Urinary bladder (tissue), 4 donors: Measurements from ENCODE around the gene CCDC157. TPM values are rescaled to one million over a fixed set of nuclear protein-coding genes. Genes with fewer than 3 reads are reported as not detected.

ENCODE experiments used
- DNase-seq: peaks from one replicate; pipeline ENCODE4 v3.0.0-alpha.2; 2015; ENCODE audit errors: extremely low spot score
- H3K27ac ChIP-seq: one replicate; pipeline ENCODE4 v1.5.1; 2013; ENCODE audit warnings: low read depth, mild to moderate bottlenecking, moderate library complexity
- H3K36me3 ChIP-seq: one replicate; pipeline ENCODE4 v1.6.1; 2013; ENCODE audit warnings: mild to moderate bottlenecking, moderate library complexity; ENCODE audit not compliant: insufficient read depth
- H3K4me1 ChIP-seq: one replicate; pipeline ENCODE4 v1.6.1; 2013; ENCODE audit warnings: mild to moderate bottlenecking, moderate library complexity; ENCODE audit not compliant: insufficient read depth
- H3K4me3 ChIP-seq: one replicate; pipeline ENCODE4 v1.5.1; 2013; ENCODE audit warnings: low read depth, low read length
- WGBS: extraction: QIAGEN DNeasy Blood & Tissue Kit; methylation state at CpG from one replicate; pipeline ENCODE4 v1.1.7; 2013; 5-methylcytosine and 5-hydroxymethylcytosine counted together
- polyA plus RNA-seq: library from polyadenylated mRNA; stranded (reverse); fragments of 200-250 nt; gene quantifications from one replicate; pipeline ENCODE4 v1.2.3, GENCODE V29; 2013
- total RNA-seq: library from RNA; depleted of rRNA; stranded (reverse); fragments of >200 nt; gene quantifications from one replicate; pipeline ENCODE4 v1.2.3, GENCODE V29; 2014
- donor health status: healthy with polysubstance abuse.
- donor health status: healthy.

The CCDC157 gene
- total and polyA plus RNA-seq, 2 donors = 2.0 to 2.1 TPM

GRCh38 chr22:30318799-30319419, 37.9 kb upstream of the CCDC157 start:
- WGBS = 83% methylated on average over 7 of the region's 7 CpGs
- Histone ChIP-seq H3K36me3 (no peaks in the 10 kb centered on the region), H3K27ac (no peak overlapping the region), H3K4me3 (no peak overlapping the region), H3K4me1 (no peaks in the 10 kb centered on the region)
- no peak for DNase-seq

- no peak overlapping the region for H3K27ac ChIP-seq
- no peak for DNase-seq
- WGBS = 89% methylated on average over 3 of the region's 3 CpGs
- no peaks in the 10 kb centered on the region for H3K36me3 ChIP-seq
- no peak overlapping the region for H3K4me3 ChIP-seq
- no peaks in the 10 kb centered on the region for H3K4me1 ChIP-seq
Measured at GRCh38 chr22:30320021-30320556, 36.7 kb upstream of the CCDC157 start.

- no peak for DNase-seq
- no peak overlapping the region for H3K4me3 ChIP-seq
- no peaks in the 10 kb centered on the region for H3K36me3 ChIP-seq
- H3K27ac ChIP-seq = no peak overlapping the region
- 79% methylated on average over 2 of the region's 2 CpGs for WGBS
- no peaks in the 10 kb centered on the region for H3K4me1 ChIP-seq
Measured at GRCh38 chr22:30321461-30321860, 35.3 kb upstream of the CCDC157 start.

- DNase-seq = no peak
- H3K27ac ChIP-seq = no peak overlapping the region
- WGBS = 94% methylated on average over 3 of the region's 3 CpGs
- no peaks in the 10 kb centered on the region for H3K36me3 ChIP-seq
- no peak overlapping the region for H3K4me3 ChIP-seq
- no peaks in the 10 kb centered on the region for H3K4me1 ChIP-seq
Measured at GRCh38 chr22:30323246-30323645, 33.6 kb upstream of the CCDC157 start.

GRCh38 chr22:30324014-30324730, 32.6 kb upstream of the CCDC157 start:
- no peak overlapping the region for H3K4me3 ChIP-seq
- WGBS = 64% methylated on average over 8 of the region's 8 CpGs
- DNase-seq = no peak
- no peaks in the 10 kb centered on the region for H3K4me1 ChIP-seq
- no peak overlapping the region for H3K27ac ChIP-seq
- H3K36me3 ChIP-seq = no peaks in the 10 kb centered on the region

DNA sequence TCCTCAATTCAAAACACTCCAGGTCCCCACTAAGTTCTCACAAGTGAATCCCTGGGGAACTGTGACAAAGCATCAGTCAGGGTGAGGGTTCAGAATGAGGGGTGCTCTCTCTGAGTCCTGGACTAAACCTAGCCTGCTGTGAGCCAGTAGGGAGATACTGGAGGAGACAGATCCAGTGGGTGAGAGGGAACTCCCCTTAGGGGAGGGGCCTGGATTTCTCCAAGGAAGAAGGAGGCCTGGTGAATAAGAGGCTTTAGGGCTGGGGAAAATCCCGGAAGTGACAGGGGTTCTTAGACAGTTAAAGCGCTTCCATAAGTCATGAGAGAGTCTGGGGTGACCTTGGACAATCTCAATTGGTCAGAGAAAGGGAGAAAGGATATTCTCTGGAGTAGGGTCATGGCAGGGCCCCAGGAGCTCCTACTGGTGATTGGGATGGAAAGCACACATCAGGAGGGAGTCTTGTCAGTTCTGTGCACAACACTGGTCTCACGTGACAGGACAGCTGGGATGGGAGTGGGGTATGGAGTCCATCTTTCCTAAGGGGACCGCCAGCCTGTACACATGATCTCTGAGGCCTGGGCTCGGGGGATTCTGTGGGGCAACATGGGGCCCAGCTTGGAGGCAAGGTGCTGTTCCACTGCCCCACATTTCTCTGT, 31.6 kb upstream of the CCDC157 start:
- Histone ChIP-seq H3K4me1 (no peaks in the 10 kb centered on the region), H3K4me3 (peak overlapping the region; percentile 97), H3K36me3 (no peaks in the 10 kb centered on the region), H3K27ac (no peak overlapping the region)
- WGBS = 40% methylated on average over 5 of the region's 5 CpGs
- DNase-seq = no peak

- H3K36me3 ChIP-seq = no peaks in the 10 kb centered on the region
- H3K4me1 ChIP-seq = no peaks in the 10 kb centered on the region
- H3K27ac ChIP-seq = no peak overlapping the region
- DNase-seq = no peak
- H3K4me3 ChIP-seq = peak overlapping the region; percentile 97
- WGBS = 33% methylated on average over 14 of the region's 14 CpGs
Measured at GRCh38 chr22:30325724-30326254, 31.0 kb upstream of the CCDC157 start.

GRCh38 chr22:30326255-30326705, 30.5 kb upstream of the CCDC157 start:
- Histone ChIP-seq H3K27ac (peak overlapping the region; percentile 89), H3K36me3 (no peaks in the 10 kb centered on the region), H3K4me3 (peak overlapping the region; percentile 97), H3K4me1 (no peaks in the 10 kb centered on the region)
- under 1% methylated on average over 34 of the region's 34 CpGs for WGBS
- DNase-seq = no peak

- WGBS = under 1% methylated on average over 69 of the region's 69 CpGs
- peak; percentile 58 for DNase-seq
- Histone ChIP-seq H3K27ac (peak within 1 kb of the TSS; percentile 89), H3K4me3 (peak within 1 kb of the TSS; percentile 97), H3K4me1 (no peaks in the 10 kb centered on the region), H3K36me3 (no peaks in the 10 kb centered on the region)
Measured at GRCh38 chr22:30326706-30327362, 30.0 kb upstream of the CCDC157 start, which contains the start of gene TBC1D10A. Gene TBC1D10A (minus strand): TSS chr22:30326941. CDS start chr22:30326881, 60 bp downstream.

DNA sequence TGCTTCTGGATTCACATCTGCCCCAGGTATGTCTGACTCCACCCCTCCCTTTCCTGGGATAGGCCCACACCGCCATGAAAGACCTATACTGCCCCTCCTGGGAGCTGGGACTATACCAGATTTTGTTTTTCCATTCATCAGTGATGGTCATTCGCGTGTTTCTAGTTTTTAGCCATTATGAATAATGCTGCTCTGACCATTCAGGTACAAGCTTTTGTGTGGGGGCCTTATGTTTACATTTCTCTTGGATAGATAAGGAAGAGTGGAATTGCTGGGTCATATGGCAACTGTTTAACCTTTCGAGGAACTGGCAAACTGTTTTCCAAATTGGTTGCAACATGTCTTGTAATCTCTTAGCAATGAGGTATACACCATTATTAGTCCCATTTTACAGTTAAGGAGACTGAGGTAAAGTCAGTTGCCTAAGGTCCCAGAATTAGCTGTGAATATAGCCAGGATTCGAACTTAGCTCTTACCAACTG, 28.9 kb upstream of the CCDC157 start:
- H3K27ac ChIP-seq = no peak overlapping the region
- no peaks in the 10 kb centered on the region for H3K4me1 ChIP-seq
- H3K36me3 ChIP-seq = no peaks in the 10 kb centered on the region
- 77% methylated on average over 5 of the region's 5 CpGs for WGBS
- H3K4me3 ChIP-seq = no peak overlapping the region
- no peak for DNase-seq

- no peak overlapping the region for H3K27ac ChIP-seq
- no peak for DNase-seq
Measured at GRCh38 chr22:30328466-30329049, 28.2 kb upstream of the CCDC157 start.

GRCh38 chr22:30332551-30332950, 24.3 kb upstream of the CCDC157 start:
- no peak for DNase-seq
- peaks cover 12% of the 10 kb centered on the region for H3K36me3 ChIP-seq

More at GRCh38 chr22:30328466-30329049, 28.2 kb upstream of the CCDC157 start:
- Histone ChIP-seq H3K4me1 (no peaks in the 10 kb centered on the region), H3K36me3 (no peaks in the 10 kb centered on the region), H3K4me3 (no peak overlapping the region)
- WGBS = 62% methylated on average over 3 of the region's 3 CpGs

More at GRCh38 chr22:30332551-30332950, 24.3 kb upstream of the CCDC157 start:
- 69% methylated on average over 5 of the region's 5 CpGs for WGBS
- H3K4me3 ChIP-seq = no peak overlapping the region
- H3K27ac ChIP-seq = no peak overlapping the region
- no peaks in the 10 kb centered on the region for H3K4me1 ChIP-seq
